NB4 (cell line): ENCODE data around the gene SOX1.

Experiments
- CTCF ChIP-seq: IDR thresholded peaks from one replicate; pipeline ENCODE4 v1.5.1; 2012; ENCODE audit warnings: low read depth, low read length
- MAX ChIP-seq: IDR thresholded peaks from 2 replicates; pipeline ENCODE4 v1.6.1; 2011; ENCODE audit warnings: low read depth, low read length
- POLR2A ChIP-seq: IDR thresholded peaks from 2 replicates; pipeline ENCODE4 v1.6.1; 2011; ENCODE audit warnings: mild to moderate bottlenecking; ENCODE audit not compliant: insufficient read length; ENCODE audit errors: extremely low read depth

- TF ChIP-seq CTCF (no peak), POLR2A (no peak), MAX (no peak)
Observed at GRCh38 chr13:112058519-112058873, 8.5 kb upstream of the SOX1 start.
